Left ventricle myocardium superior (tissue), 1 donor: Measurements from ENCODE around the gene FAAP20. TPM values are rescaled to one million over a fixed set of nuclear protein-coding genes. Genes with fewer than 3 reads are reported as not detected.

Experiments
- ATAC-seq: fragments of 200-7000 bp; cut with Tn5 transposase; one replicate; pipeline ENCODE4 v1.9.1; 2020; ENCODE audit warnings: mild to moderate bottlenecking, moderate library complexity
- DNase-seq: peaks from one replicate; pipeline ENCODE4 v3.0.0-alpha.2; 2020
- intact Hi-C: fragments of 100-400 bp; cut with micrococcal nuclease; formaldehyde crosslinking; loops from one replicate; pipeline ENCODE4 v1.11.0; 2022
- total RNA-seq: library from RNA; stranded (reverse); fragmentation: NEBNext Ultra II Directional; extraction: Animal tissue kit (Norgen Biotek cat#: 25700); gene quantifications from one replicate; pipeline ENCODE4 v1.2.1, GENCODE V29; 2021
- donor health status: DM: no; HTN: yes; CAD: no; lungs with severe emphysema.

FAAP20 gene
- total RNA-seq, 1 donor from 2014 or later: 38.4 TPM

DNA sequence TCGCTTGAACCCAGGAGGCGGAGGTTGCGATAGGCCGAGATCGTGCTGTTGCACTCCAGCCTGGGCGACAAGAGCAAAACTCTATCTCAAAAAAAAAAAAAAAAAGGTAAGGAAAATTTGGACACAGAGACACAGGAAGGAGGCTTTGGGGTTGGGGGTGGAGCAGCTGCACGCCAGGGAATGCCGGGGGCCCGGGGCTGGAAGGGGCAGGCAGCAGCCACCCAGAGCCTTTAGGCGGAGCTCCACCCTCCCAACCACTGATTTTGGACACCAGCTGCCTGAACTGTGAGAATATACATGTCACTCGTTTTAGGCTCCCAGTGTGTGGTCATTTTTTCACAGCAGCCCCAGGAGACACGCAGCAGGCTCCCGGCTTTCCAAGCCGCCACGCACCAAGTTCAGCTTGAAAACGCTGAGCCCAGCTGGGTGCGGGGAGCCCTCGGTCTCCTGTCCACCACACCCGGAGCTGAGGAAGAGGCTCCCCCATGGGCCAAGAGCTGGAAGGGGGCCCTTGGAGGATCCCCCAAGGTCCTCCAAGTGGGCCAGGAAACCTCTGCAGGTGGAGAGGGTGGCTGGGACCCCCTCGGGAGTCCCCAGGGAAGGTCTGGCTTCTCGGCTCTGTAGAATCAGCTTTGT is 5.9 kb upstream of the FAAP20 start:
- intact Hi-C loops: no loop called here
- ATAC-seq: no peak
- DNase-seq: peak; percentile 22

DNA sequence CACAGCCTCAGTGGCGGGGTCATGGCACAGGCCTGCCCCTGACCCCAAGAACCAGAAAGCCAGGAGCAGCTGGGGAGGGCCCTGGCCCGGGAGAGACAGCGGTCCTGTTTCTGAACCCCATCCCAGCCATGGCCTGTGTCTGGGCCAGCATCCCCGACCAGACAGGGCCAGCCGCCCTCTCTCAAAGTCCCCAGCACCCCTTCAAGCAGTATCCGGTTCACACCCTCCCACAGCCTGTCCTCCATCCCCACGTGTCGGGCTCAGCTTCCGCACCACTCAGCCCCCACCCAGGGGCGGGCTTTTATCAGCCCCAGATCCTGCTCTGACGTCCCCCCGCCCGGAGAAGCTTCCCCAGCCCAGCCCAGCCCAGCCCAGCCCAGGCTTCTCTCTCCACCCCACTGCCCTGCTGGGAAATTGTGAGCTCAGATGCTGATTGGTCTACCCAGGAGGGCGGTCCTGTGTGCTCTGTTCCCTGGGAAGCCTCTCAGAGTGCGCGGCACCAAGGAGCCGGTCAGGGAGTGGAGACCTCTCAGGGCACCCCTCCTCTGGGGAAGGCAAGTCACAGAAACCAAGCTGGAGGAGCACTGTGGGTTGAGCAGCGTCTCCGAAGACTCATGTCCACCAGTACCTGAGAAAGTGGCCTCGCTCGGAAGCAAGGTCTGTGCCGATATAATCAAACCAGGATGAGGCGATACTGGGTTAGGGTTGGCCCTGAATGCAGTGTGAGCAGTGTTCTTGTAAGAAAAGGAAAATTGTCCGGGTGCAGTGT is 4.7 kb upstream of the FAAP20 start:
- intact Hi-C loops: loop anchor here (5.0 kb wide), 1 partner anchor 183 kb away; no protein-coding TSS in a partner anchor

DNA sequence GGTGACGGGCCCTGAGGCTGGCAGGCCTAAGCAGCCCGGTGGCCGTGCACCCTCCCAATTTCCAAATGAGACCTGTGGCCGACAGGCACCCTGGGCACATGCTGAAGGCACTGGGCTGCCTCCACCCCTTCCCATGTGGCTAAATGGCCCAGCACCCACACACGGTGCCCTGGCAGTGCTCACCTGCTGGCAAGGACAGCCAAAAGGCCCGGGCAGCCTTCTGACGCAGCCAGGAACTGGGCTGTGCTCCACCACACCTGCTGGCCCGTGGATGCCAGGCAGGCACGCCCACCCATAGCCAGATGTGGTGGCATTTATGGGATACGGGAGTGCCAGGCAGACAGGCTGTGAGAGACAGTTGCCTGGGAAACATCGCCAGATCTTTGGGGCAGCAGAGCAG is 4.0 kb upstream of the FAAP20 start:
- DNase-seq (peak; percentile 35), ATAC-seq (no peak)
- intact Hi-C loops: loop anchor here (5.0 kb wide), 1 partner anchor 184 kb away; no protein-coding TSS in a partner anchor

More for the DNA sequence above, 4.7 kb upstream of the FAAP20 start:
- DNase-seq (peak; percentile 92), ATAC-seq (peak; percentile 77)

DNA sequence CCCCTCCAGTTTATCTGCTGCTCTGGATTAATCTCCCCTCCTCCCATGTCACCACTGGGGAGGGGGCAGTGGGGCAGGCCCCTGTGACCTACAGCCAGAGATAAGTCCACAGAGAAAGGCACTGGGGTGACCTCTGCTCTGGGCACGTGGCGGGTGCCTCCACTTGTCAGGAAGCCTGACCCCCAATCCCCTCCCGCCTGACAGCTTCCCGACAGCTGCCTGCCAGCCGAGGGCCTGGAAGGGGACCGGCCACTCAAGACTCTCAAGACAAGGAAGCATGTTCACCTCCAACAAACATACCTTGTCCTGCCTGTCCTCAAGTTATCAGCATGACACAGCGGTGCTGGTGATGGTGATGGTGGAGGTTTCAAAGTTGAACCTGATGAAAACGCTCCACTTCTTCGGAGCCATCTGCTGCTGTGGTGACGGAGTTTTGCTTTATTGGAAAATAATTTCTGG is 3.2 kb upstream of the FAAP20 start:
- ATAC-seq: no peak
- intact Hi-C loops: loop anchor here (5.0 kb wide), 1 partner anchor 185 kb away; no protein-coding TSS in a partner anchor
- DNase-seq: no peak

DNA sequence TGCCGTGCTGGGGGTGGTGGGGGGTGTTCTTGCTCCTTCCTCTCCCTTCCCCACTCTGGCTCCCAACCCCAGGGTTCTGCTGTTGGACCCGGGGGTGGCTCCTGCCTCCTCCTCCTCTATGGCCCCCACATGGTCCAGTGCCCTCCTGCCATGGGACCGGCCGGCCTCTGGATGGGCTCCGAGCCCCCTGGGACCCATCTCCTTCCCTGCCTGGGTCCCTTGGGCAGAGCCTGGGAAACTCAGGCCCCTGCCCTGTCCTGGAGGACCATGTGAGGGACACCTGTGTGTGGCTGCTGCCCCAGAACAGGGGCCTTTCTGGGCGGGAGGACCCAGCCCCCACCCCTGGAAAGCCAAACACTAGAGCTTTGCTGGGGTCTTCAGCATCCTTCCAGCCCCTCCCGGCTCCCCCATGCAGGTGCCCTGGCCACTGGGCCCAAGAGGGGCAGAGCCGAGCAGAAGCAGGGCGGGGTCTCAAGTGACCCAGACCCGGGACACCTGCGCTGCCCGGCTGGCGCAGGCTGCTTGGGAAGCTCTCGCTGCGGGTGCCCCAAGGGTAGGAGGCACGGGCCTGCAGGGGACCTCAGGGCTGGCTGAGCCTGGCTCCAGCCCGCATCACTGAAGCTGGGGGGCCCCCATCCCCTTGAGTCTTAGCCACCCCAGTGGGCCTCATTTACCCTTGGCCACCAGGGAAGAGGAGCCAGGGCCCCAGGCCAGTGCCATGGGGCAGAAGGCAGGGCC is 2.5 kb upstream of the FAAP20 start:
- DNase-seq: no peak
- no peak for ATAC-seq
- intact Hi-C loops: loop anchor here (5.0 kb wide), 1 partner anchor 185 kb away; no protein-coding TSS in a partner anchor

DNA sequence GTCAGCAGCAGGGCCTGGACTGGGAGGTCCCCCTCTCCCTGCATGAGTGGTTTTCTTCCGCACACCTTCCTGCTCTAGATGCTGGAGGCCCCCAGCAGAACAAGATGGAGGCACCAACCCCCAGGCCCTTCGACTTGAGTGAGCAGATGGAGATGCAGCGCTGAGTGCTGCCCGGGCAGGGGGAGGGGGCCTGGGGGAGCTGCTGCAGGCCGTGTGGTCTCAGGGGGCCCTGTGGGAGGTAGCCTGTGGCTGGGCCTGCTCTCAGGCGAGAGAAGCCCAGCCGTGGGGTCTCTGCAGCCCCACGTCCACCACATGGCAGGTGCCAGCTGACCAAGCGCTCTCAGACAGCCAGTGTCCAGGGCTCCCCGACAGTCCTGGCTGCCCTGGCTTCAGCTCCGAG is 1.2 kb upstream of the FAAP20 start:
- ATAC-seq (no peak), DNase-seq (no peak)
- intact Hi-C loops: loop anchor here (5.0 kb wide), 1 partner anchor 187 kb away; no protein-coding TSS in a partner anchor

DNA sequence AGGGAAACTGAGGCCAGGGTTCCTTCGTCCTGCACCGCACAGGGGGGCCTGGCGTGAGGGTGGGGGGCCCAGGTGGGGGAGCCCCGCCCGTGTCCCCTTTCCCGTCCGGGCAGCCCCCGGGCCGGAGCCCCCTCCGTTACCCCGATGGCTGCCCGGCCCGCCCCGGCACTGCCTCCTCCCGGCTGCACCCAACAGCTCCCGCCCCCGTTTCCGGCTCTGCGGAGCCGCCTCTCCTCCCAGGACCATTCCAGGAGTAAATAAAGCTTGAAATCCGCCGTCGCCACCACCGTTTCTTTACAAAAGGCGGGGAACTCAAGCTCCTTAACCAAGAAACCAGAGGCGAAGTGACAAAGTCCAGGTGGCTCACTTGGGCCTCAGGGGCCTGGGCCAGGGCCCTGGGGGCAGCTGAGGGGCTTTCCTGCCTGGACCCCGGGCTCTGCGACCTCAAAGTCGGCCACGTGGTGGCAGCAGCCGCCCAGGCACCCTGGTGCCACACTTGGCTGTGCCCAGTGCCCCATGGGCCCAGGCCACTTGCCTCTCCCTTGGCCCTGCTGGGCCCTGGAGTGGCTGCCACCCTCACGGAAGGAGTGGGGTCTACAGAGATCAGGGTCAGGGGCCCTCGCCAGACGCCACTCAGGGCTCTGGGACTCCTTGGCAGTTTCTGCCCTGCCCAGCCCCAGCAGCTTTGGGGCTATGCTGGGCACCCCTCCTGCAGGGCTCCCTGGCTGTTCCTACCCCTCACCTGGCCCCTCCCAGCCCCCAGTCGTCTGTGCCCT is 514 bp upstream of the FAAP20 start:
- peak; percentile 95 for DNase-seq
- intact Hi-C loops: loop anchor here (5.0 kb wide), 1 partner anchor 187 kb away; no protein-coding TSS in a partner anchor
- peak; percentile 80 for ATAC-seq

DNA sequence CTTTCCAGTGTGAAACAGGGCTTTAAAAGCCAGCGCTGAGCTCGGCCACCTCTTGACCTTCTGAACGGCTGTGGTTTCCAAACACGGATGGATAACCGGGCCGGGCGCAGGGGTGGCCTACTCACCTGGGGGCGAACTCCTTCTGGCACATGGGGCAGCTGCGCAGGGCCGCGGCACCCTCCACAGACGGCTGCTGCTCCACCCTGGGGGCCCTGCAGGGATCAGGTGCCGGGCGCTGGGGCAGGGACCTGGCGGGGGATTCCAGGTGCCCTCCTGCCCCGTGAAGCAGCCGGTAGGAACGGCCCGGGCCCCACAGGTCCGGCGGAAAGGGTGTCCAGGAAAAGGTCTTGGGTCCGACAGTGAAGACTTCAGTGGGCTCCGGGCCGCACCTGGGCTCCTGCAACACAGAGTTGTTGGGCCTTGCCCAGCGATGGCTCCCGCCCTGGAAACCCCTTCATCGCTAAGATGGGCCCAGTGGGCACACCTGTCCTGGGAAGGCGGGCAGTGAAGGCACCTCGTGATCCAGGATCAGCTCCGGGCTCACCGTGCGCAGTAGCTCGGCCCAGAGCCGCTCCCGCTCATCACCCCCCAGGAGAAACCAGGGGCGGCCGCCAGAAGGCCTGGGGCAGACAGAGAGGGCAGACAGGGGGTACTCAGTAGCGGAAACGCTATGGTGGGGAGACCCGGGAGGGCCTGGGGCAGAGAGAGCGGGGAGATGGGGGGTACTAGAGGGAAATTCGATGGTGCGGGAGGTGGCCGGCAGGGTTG is 874 bp downstream of the FAAP20 start:
- intact Hi-C loops: no loop called here
- DNase-seq: peak; percentile 39
- no peak for ATAC-seq

DNA sequence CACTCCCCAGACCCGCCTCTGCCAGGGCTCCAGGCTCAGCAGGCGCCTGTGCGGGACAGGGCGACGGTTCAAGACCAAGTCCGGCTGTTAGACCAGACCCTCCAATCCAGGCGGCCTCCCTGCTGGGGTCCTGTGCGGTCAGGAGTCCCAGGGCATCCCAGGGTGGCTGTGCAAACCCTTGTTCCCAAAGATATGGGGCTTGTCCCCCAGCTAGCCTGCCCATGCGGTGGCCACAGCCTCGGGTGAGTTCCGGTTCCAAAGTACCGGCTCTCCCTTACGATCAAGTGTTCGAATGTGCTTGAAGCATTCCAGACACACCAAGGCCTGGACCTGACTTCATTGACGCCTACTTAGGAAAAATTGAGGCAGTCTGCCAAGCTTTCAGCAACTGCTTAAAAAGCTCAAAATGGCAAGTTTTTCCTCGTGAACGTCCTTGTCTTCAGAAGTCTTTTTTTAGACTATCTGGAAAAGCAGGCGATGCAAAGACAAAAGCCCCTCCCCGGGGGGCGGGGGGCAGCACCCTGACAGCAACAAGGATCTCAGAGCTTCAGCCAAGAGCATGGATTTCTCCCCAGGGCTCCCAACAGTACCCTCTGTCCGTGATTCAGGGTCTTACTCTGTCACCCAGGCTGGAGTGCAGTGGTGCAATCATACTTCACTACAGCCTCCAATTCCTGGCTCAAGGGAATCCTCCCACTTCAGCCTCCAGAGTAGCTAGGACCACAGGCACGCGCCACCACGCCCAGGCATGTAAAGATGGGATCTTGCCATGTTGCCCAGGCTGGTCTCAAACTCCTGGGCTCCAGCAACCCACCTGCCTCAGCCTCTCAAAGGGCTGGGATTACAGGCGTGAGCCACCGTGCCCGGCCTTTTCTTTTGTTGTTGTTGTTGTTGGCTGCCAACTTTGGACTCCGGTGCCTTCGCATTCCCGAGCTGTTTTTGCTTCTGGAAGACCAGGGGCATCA is 2.3 kb downstream of the FAAP20 start:
- ATAC-seq (no peak), DNase-seq (peak; percentile 37)
- intact Hi-C loops: no loop called here

DNA sequence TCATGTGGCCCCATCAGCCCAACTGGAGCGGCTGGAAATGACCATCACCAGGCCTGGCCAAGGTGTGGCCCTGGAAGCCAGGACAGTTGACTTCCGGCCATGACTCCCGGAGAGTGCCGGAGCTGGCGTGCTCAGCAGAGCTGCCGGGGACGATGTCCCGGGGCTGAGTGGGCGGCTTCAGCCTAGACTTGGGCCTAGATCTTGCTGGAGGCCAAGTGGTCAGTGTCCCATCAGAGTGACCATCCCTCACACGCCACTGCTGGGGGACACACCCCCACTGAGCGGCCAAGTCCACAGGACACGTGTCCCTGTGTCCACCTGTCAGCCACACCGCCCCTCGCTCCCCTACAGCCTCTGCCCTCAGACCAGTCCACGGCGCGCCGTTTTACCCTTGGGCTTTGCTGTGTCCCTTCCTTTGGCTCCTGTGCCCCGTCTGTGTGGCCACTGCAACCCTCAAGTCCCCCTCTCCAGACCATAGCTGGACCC is 4.0 kb downstream of the FAAP20 start:
- ATAC-seq (peak; percentile 1), DNase-seq (peak; percentile 65)
- intact Hi-C loops: no loop called here

DNA sequence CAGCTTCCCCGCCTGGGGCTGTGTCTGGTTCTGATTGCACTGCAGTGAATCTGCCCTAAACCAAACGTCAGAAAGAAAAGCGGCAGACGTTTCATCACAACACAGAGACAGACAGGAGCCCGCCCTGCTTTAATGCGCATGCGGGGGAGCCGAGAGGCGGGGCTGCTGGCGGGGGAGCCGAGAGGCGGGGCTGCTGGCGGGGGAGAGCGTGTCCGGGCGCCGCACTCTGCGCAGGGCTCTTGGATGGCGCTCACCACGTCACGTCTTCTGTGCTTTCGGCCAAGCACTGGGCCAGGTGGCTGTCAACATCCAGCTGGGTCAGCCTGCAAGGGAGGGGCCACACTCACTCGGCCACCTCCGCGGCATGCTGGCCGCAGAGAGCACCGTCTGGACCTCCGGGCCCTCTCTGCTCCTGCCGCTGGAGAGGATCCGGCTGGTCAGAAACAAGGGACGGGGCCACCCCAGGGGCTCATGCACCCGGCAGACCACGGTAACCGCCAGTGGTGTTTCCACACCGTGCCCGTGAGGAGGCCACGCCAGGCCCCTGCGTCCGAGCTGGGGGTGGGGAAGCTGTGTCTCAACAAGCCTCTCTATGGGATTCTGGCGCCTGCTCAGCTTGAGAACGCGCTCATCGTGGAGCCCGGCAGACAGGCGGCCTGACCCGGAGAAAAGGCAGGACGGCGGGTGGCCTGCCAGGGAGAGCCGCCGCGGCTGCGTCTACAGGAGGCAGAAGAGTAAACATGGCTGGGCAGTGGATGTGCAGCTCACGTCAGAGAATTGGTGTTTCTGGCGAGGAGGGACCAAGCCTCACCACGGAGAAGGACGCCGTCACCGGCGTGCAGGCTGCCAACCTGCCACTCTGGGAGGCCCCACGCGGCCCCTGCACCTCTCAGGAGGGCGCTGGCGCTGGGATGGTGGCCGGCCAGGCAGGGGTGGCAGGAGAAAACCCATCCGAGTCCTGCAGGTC is 4.8 kb downstream of the FAAP20 start:
- intact Hi-C loops: no loop called here
- peak; percentile 92 for ATAC-seq
- peak; percentile 97 for DNase-seq

DNA sequence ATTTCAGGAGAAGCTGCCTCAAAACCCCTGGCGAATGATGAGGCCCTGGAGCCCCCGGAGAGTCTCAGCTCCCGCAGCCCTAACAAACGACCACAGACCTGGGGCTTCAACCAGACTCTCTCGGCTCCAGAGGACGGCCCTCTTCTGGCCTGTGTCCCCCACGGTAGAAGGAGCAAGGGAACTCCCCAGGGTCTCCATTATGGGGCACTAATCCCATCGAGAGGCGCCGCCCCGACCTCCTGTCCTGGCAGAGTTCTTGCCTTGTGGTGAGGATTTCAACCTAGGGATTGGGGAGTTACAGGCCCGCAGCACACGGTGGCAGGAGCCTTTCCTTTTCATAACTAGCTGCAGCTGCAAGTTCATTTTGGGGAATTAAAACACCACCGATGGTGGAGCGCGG is 6.2 kb downstream of the FAAP20 start:
- ATAC-seq: no peak
- intact Hi-C loops: no loop called here

DNA sequence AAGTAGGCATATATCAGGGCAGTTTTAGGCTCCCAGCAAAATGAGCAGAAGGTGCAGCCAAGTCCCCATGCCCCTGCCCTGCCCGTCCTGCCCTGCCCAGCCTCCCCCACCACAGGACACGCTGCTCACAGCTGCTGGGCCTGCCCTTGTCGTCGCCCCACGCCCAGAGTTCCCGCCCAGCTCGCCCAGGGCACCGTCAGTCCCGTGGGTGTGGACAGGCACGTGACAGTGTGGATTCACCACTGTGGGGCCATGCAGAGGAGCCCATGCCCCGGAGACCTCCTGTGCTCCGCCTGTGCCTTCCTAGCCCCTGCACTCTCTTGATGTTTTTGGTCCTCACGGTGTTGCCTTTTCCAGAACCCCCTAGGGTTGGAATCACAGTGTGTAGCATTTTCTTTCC is 7.0 kb downstream of the FAAP20 start:
- peak; percentile 35 for DNase-seq
- ATAC-seq: no peak
- intact Hi-C loops: no loop called here

More for the DNA sequence above, 6.2 kb downstream of the FAAP20 start:
- DNase-seq: peak; percentile 30

DNA sequence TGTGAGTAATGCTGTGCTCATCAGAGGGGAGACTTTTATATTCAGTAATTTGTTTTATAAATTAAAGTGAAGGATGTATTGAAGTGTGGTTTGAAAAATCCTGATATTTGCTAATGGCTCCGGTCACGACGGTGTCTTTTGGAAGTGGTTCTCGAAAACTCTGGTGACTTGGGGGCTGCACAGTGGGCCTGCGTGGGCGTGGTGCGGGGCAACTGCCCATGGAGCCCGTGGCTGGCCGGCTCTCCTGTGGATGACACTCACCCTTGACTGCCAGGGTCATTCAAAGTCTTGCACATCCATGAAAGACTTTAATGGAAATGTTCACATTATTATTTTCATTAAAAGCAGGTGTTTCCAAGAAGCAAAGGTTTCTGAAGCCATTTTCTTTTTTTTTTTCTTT is 7.7 kb downstream of the FAAP20 start:
- intact Hi-C loops: no loop called here
- DNase-seq (no peak), ATAC-seq (no peak)

DNA sequence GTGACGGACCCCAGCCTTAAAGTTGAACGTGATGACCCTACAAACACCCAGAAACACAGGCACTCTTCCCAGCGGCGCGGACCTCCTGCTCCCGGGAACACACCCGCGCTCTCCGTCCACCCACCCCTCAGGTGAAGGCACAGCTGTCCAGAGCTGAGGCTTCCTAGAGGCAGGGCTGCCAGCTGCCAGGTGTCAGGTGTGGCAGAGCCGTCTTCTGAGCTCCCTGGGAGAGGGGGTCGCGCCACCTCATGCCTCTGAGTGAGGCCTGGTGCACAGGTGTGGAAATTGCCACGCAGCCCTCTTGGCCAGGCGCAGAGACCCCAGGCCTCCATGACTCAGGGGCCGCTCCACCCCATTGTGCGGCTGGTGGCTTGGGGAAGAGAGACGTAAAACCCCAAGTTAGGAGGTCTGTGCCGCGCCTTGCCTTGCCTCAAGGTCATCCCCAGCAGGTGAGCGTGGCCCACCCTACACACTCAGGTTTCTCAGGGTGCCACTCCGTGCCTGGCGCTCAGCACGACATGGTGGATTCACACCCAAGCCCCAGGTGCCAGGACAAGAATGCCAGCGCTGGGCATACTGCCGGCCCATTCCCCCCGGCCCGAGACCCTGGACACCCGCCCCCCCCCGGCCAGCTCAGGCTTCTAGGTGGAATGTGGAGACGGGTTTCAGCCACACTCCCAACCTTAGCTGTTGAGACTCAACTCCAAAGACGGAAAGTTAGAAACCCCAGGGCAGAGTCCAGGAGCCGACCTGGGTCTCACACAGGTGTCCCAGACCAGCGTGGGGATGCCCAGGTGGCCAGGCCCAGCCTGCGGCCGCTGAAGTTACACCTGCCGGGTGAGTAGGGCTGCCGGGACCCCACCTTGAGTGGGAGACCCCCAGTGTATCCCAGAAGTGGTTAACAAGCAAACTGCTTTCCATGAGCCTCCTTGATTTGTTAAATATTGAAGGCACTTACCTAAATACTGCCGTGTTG is 8.4 kb downstream of the FAAP20 start:
- intact Hi-C loops: no loop called here
- DNase-seq (no peak), ATAC-seq (no peak)
